HG03025 (cell line): ENCODE measurements around the gene RNF31.

ENCODE experiments used
- ATAC-seq: cut with Tn5 transposase; IDR thresholded peaks from one replicate; pipeline ENCODE4 v1.9.1; 2021; ENCODE audit warnings: mild to moderate bottlenecking, moderate library complexity; ENCODE audit not compliant: unreplicated experiment, low FRiP score

The RNF31 gene

GRCh38 chr14:24179961-24180796, 32.9 kb downstream of the RNF31 start:
- ATAC-seq: no peak

- no peak for ATAC-seq
Observed at GRCh38 chr14:24181371-24182077, 34.2 kb downstream of the RNF31 start.

GRCh38 chr14:24182110-24182882, 35.0 kb downstream of the RNF31 start:
- no peak for ATAC-seq

GRCh38 chr14:24183014-24183481, 35.8 kb downstream of the RNF31 start:
- ATAC-seq: no peak

GRCh38 chr14:24184104-24184970, 37.0 kb downstream of the RNF31 start:
- ATAC-seq: no peak

GRCh38 chr14:24185026-24185425, 37.7 kb downstream of the RNF31 start:
- ATAC-seq: no peak

- ATAC-seq: no peak
Observed at GRCh38 chr14:24185741-24186140, 38.4 kb downstream of the RNF31 start.

- ATAC-seq: no peak
Observed at GRCh38 chr14:24186831-24187538, 39.7 kb downstream of the RNF31 start.

GRCh38 chr14:24187539-24187915, 40.2 kb downstream of the RNF31 start:
- ATAC-seq: no peak

- ATAC-seq: peak; percentile 82
Observed at GRCh38 chr14:24188251-24189058, 41.2 kb downstream of the RNF31 start, which contains the start of gene IPO4. Gene IPO4, minus strand, starts transcription at chr14:24188816. Its CDS starts 29 bp downstream, at chr14:24188787.

- no peak for ATAC-seq
Observed at GRCh38 chr14:24189059-24189375, 41.7 kb downstream of the RNF31 start.

GRCh38 chr14:24189460-24189859, 42.2 kb downstream of the RNF31 start:
- ATAC-seq: no peak

- no peak for ATAC-seq
Observed at GRCh38 chr14:24190416-24190815, 43.1 kb downstream of the RNF31 start.

GRCh38 chr14:24192933-24193332, 45.6 kb downstream of the RNF31 start:
- no peak for ATAC-seq

GRCh38 chr14:24194186-24194872, 47.0 kb downstream of the RNF31 start:
- no peak for ATAC-seq

GRCh38 chr14:24194873-24195185, 47.5 kb downstream of the RNF31 start:
- no peak for ATAC-seq

GRCh38 chr14:24195186-24196070, 48.1 kb downstream of the RNF31 start, which contains the start of gene TM9SF1:
Gene TM9SF1, minus strand, starts transcription at chr14:24195441. Its CDS starts 422 bp downstream, at chr14:24195019.
- peak; percentile 55 for ATAC-seq
